ENCODE measurements around the gene TREH. TPM values are rescaled to one million over a fixed set of nuclear protein-coding genes. Genes with fewer than 3 reads are reported as not detected.
A peak's percentile ranks its signal among the peaks of the same experiment; 100 is the strongest.
"Not testable (repeated sequence)": the region's sequence is repeated elsewhere in the genome, so short reads cannot be mapped to it uniquely, and the experiment has no call there.

TREH gene
- total and polyA plus RNA-seq, 2 donors from 2014 or later = 1.0 to 10.2 TPM

- H3K36me3 ChIP-seq (ENCODE audit: control insufficient read depth in 2 of 3, insufficient read depth in 3 of 3, low read length in 3 of 3) = no peaks in the 10 kb centered on the region
- H3K4me3 ChIP-seq (ENCODE audit: low read length in 3 of 3) = no peak overlapping the region
- no peaks in the 10 kb centered on the region for H3K9me3 ChIP-seq (ENCODE audit: control insufficient read depth in 2 of 3, insufficient read depth in 1 of 3, low read length in 3 of 3)
- peaks cover 0 to 7% (median 0%) of the 10 kb centered on the region in 3 donors for H3K4me1 ChIP-seq (ENCODE audit: control insufficient read depth in 2 of 3, insufficient read depth in 2 of 3, low read depth in 1 of 3, low read length in 3 of 3)
- H3K9ac ChIP-seq (ENCODE audit: low read length in 3 of 3) = no peak overlapping the region
- intact Hi-C loops (cut with DNase I) = no loop called here
- TF ChIP-seq CTCF (IDR thresholded peaks at IDR 0.05; ENCODE audit: borderline replicate concordance, extremely low read depth, insufficient read depth) = no peak
- no peak for FAIRE-seq
- peak in 1 of 5 donors; percentile 64 for DNase-seq
- no peaks in the 10 kb centered on the region for H3K27me3 ChIP-seq (ENCODE audit: control insufficient read depth, insufficient read depth, low read length)
- H3K27ac ChIP-seq (ENCODE audit: low read depth in 2 of 2, low read length in 2 of 2) = no peak overlapping the region
Observed at GRCh38 chr11:118715245-118715831, 35.9 kb upstream of the TREH start.

GRCh38 chr11:118714816-118715215 lies 35.4 kb upstream of the TREH start:
- FAIRE-seq = no peak
- Histone ChIP-seq H3K9ac (ENCODE audit: low read length in 3 of 3) (no peak overlapping the region), H3K36me3 (ENCODE audit: control insufficient read depth in 2 of 3, insufficient read depth in 3 of 3, low read length in 3 of 3) (no peaks in the 10 kb centered on the region), H3K4me3 (ENCODE audit: low read length in 3 of 3) (no peak overlapping the region), H3K9me3 (ENCODE audit: control insufficient read depth in 2 of 3, insufficient read depth in 1 of 3, low read length in 3 of 3) (no peaks in the 10 kb centered on the region), H3K4me1 (ENCODE audit: control insufficient read depth in 2 of 3, insufficient read depth in 2 of 3, low read depth in 1 of 3, low read length in 3 of 3) (peaks cover 0 to 7% (median 0%) of the 10 kb centered on the region in 3 donors), H3K27ac (ENCODE audit: low read depth in 2 of 2, low read length in 2 of 2) (no peak overlapping the region), H3K27me3 (ENCODE audit: control insufficient read depth, insufficient read depth, low read length) (no peaks in the 10 kb centered on the region)
- intact Hi-C loops (cut with DNase I) = no loop called here
- DNase-seq = no peak
- TF ChIP-seq CTCF (IDR thresholded peaks at IDR 0.05; ENCODE audit: borderline replicate concordance, extremely low read depth, insufficient read depth) = no peak

- intact Hi-C loops (cut with DNase I) = not testable (repeated sequence)
Observed at GRCh38 chr11:118714416-118714815, 35.0 kb upstream of the TREH start.

GRCh38 chr11:118708296-118708695 lies 28.8 kb upstream of the TREH start:
- Histone ChIP-seq H3K4me1 (ENCODE audit: control insufficient read depth in 2 of 3, insufficient read depth in 2 of 3, low read depth in 1 of 3, low read length in 3 of 3) (no peaks in the 10 kb centered on the region), H3K4me3 (ENCODE audit: low read length in 3 of 3) (no peak overlapping the region), H3K9ac (ENCODE audit: low read length in 3 of 3) (no peak overlapping the region), H3K36me3 (ENCODE audit: control insufficient read depth in 2 of 3, insufficient read depth in 3 of 3, low read length in 3 of 3) (no peaks in the 10 kb centered on the region), H3K27ac (ENCODE audit: low read depth in 2 of 2, low read length in 2 of 2) (no peak overlapping the region), H3K27me3 (ENCODE audit: control insufficient read depth, insufficient read depth, low read length) (no peaks in the 10 kb centered on the region), H3K9me3 (ENCODE audit: control insufficient read depth in 2 of 3, insufficient read depth in 1 of 3, low read length in 3 of 3) (no peaks in the 10 kb centered on the region)
- DNase-seq (no peak), FAIRE-seq (no peak)
- no peak for TF ChIP-seq CTCF (IDR thresholded peaks at IDR 0.05; ENCODE audit: borderline replicate concordance, extremely low read depth, insufficient read depth)
- intact Hi-C loops (cut with DNase I) = no loop called here

More at GRCh38 chr11:118714416-118714815, 35.0 kb upstream of the TREH start:
- H3K36me3 ChIP-seq (ENCODE audit: control insufficient read depth in 2 of 3, insufficient read depth in 3 of 3, low read length in 3 of 3); H3K4me1 ChIP-seq (ENCODE audit: control insufficient read depth in 2 of 3, insufficient read depth in 2 of 3, low read depth in 1 of 3, low read length in 3 of 3); DNase-seq; H3K27ac ChIP-seq (ENCODE audit: low read depth in 2 of 2, low read length in 2 of 2); H3K4me3 ChIP-seq (ENCODE audit: low read length in 3 of 3); FAIRE-seq; H3K9ac ChIP-seq (ENCODE audit: low read length in 3 of 3); H3K27me3 ChIP-seq (ENCODE audit: control insufficient read depth, insufficient read depth, low read length); H3K9me3 ChIP-seq (ENCODE audit: control insufficient read depth in 2 of 3, insufficient read depth in 1 of 3, low read length in 3 of 3): not testable (repeated sequence)

Measured in kidney (tissue), 14 donors.